LNCAP (cell line): Measurements from ENCODE around the gene PIP4K2B.

Source experiments
- CTCF ChIP-seq: fragments of 450-650 bp; IDR thresholded peaks from 2 replicates; pipeline ENCODE4 v1.5.1; 2017; ENCODE audit warnings: mild to moderate bottlenecking

PIP4K2B gene

GRCh38 chr17:38719289-38719942 lies 79.9 kb downstream of the PIP4K2B start:
- TF ChIP-seq CTCF: no peak

GRCh38 chr17:38717139-38717745 lies 82.1 kb downstream of the PIP4K2B start:
- no peak for TF ChIP-seq CTCF

- TF ChIP-seq CTCF: no peak
These were observed 82.9 kb downstream of the PIP4K2B start for GRCh38 chr17:38716368-38717005.
